Ishikawa (cell line): Measurements from ENCODE around the gene APBA2.

Experiments used
- CEBPB ChIP-seq: IDR thresholded peaks from 2 replicates; pipeline ENCODE4 v1.6.1; 2012
- CREB1 ChIP-seq: IDR thresholded peaks from 2 replicates; pipeline ENCODE4 v1.6.1; 2012; ENCODE audit warnings: low read depth
- EGR1 ChIP-seq: IDR thresholded peaks from 2 replicates; pipeline ENCODE4 v1.6.1; 2012
- EP300 ChIP-seq: IDR thresholded peaks from 2 replicates; pipeline ENCODE4 v1.6.1; 2012; ENCODE audit warnings: borderline replicate concordance
- FOXM1 ChIP-seq: IDR thresholded peaks from 2 replicates; pipeline ENCODE4 v1.6.1; 2012; ENCODE audit warnings: low read depth, borderline replicate concordance
- MAX ChIP-seq: IDR thresholded peaks from 2 replicates; pipeline ENCODE4 v1.6.1; 2012
- NFIC ChIP-seq: IDR thresholded peaks from 2 replicates; pipeline ENCODE4 v1.6.1; 2012
- RAD21 ChIP-seq: IDR thresholded peaks from 2 replicates; pipeline ENCODE4 v1.6.1; 2012; ENCODE audit warnings: low read depth
- REST ChIP-seq: IDR thresholded peaks from 2 replicates; pipeline ENCODE4 v1.6.1; 2012; ENCODE audit warnings: low read depth, mild to moderate bottlenecking
- TAF1 ChIP-seq: IDR thresholded peaks from 2 replicates; pipeline ENCODE4 v1.6.1; 2012; ENCODE audit warnings: low read depth, mild to moderate bottlenecking
- TCF12 ChIP-seq: IDR thresholded peaks from 2 replicates; pipeline ENCODE4 v1.6.1; 2012; ENCODE audit warnings: low read depth
- TEAD4 ChIP-seq: IDR thresholded peaks from 2 replicates; pipeline ENCODE4 v1.6.1; 2012
- YY1 ChIP-seq: IDR thresholded peaks from 2 replicates; pipeline ENCODE4 v1.6.1; 2012; ENCODE audit warnings: low read depth
- ZBTB7A ChIP-seq: IDR thresholded peaks from 2 replicates; pipeline ENCODE4 v1.6.1; 2012; ENCODE audit warnings: low read depth
- TF ChIP-seq, protein P1 (sequence below): IDR thresholded peaks from 2 replicates; pipeline ENCODE4 v1.6.1; 2012

Gene APBA2

DNA sequence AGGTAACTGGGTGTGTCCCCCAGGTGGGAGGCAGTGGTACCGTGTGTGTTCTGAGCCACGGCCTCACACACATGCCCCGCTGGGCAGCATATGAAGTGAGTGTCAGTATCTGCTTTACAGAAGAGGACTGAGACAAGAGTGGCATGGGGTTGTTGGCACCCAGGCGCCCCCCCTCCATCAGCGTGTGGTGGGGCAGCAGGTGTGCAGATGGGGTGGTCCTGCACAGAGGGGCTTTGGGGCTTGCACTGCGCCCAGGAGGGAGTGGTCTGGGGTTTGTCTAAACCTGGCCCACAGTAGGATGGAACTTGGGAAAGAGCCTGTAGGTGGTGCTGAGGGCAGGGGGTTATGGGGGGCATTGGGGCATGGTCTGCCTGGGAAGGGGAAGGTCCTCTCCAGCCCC, 176.0 kb downstream of the APBA2 start:
- TF ChIP-seq REST (no peak), YY1 (no peak), TCF12 (no peak), FOXM1 (no peak), TEAD4 (no peak), RAD21 (no peak)

DNA sequence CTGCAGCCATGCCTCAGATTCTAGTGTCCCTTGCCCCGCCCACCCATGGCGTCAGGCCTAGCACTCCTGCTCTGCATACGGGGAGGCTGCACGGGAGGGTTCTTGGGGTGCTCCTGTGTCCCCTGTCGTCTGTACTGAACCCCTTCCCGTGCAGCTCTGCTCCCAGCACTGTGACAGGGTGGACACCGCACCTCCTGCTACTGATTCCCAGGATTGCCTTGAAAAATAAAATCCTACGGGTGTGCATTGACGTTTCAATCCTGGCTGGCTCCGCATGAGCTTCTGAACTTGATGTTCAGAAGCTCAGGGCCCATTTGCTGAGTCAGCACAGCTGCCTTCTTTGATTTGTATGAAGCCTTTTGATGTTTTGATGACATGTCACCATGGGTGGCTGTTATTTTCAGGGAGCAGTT, 176.4 kb downstream of the APBA2 start:
- TF ChIP-seq CREB1 (no peak), TCF12 (no peak), EGR1 (no peak), REST (no peak), YY1 (no peak), RAD21 (no peak), MAX (no peak), TEAD4 (no peak), CEBPB (no peak), ZBTB7A (no peak), NFIC (no peak), EP300 (no peak), FOXM1 (no peak)
- TF ChIP-seq, protein P1, sequence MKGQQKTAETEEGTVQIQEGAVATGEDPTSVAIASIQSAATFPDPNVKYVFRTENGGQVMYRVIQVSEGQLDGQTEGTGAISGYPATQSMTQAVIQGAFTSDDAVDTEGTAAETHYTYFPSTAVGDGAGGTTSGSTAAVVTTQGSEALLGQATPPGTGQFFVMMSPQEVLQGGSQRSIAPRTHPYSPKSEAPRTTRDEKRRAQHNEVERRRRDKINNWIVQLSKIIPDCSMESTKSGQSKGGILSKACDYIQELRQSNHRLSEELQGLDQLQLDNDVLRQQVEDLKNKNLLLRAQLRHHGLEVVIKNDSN: no peak

DNA sequence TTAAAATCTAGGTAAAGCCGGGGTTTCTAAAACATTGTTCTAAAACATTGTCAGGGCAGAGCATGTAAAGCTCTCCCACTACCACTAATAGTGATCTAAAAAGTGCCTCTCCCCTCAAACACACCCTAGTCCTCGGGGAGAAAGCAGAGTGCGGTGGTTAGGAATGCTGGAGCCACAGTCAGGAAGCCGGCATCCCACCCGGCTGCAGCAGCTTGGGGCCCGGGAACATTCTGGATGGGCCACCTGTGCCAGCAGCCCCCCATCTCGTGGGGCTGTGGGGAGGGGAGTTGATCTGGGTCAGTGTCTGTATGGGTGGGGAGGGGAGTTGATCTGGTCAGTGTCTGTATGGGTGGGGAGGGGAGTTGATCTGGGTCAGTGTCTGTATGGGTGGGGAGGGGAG, 176.9 kb downstream of the APBA2 start:
- TF ChIP-seq RAD21: no peak
- TF ChIP-seq TAF1: no peak
- TF ChIP-seq FOXM1: no peak
- TF ChIP-seq CEBPB: no peak
- TF ChIP-seq ZBTB7A: no peak
- no peak for TF ChIP-seq EP300
- TF ChIP-seq CREB1: no peak

DNA sequence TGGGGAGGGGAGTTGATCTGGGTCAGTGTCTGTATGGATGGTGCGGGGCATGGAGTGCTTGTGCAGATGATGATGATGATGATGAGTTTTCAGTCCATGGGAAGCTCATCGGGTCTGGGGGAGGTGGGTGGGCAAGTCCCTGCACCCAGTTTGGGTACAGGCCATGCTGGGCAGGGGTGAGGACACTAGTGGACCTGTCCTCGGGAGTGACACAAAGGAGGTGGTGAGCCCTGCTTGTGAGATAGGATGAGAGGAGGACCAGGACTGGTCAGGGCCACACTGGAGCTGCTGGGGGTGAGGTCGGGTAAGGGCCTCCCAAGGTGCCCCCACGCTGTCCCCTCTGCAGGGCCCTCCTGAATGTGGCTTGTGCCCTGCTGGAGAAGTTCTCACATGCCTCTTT, 177.9 kb downstream of the APBA2 start:
- TF ChIP-seq MAX: no peak
- TF ChIP-seq NFIC: no peak
- no peak for TF ChIP-seq EP300
- TF ChIP-seq RAD21: no peak
- no peak for TF ChIP-seq EGR1
- TF ChIP-seq TEAD4: no peak
- no peak for TF ChIP-seq TCF12
- no peak for TF ChIP-seq CEBPB
- TF ChIP-seq REST: no peak
- no peak for TF ChIP-seq TAF1
- TF ChIP-seq CREB1: no peak
- TF ChIP-seq ZBTB7A: no peak
- no peak for TF ChIP-seq FOXM1
- TF ChIP-seq YY1: no peak
- TF ChIP-seq, protein P1: no peak

DNA sequence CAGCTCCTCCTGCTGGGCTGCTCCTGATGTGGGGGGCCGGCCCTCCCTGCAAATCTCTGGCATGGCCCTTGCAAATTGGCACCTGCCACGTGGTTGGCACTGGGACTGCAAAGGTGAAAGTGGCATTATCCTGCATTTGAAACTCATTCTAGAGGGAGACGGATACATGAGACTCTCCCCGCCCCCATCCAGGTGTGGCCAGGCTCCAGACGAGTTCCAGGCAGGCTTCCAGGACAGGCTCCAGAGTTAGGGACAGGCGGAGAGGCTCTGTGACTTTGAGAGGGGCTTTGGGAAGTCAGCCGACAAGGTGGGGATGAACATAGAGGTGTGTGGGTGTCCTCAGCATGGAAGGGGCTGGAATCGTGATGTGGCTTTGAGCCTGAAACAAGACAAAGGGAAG, 178.5 kb downstream of the APBA2 start:
- TF ChIP-seq NFIC (no peak), MAX (peak; percentile 64)
